ENCODE measurements around the gene SPG7. TPM values are rescaled to one million over a fixed set of nuclear protein-coding genes. Genes with fewer than 3 reads are reported as not detected.

SPG7 gene
- total and polyA plus RNA-seq, 9 of the 15 experiments (the other 6 are each of a cell fraction or from before 2014, with no cell fraction given) = 5.8 to 89.1 (median 49.4) TPM

GRCh38 chr16:89548344-89549006 lies 40.3 kb downstream of the SPG7 start:
- no TSS peak for BruUV-seq (replicated peaks)
- H3K36me3 ChIP-seq (ENCODE audit: control insufficient read depth, insufficient read depth, low read length) = peaks cover 89% of the 10 kb centered on the region; the same call in 2 of the 3 replicates
- 91% methylated on average over 28 of the region's 28 CpGs for WGBS (ENCODE audit: insufficient coverage, low coverage, missing lambda C conversion rate)
- TF ChIP-seq KLF10 (CRISPR knock-in tag; IDR thresholded peaks at IDR 0.05) = no peak
- no peak for TF ChIP-seq ZNF347 (CRISPR knock-in tag; IDR thresholded peaks at IDR 0.05; ENCODE audit: low read depth)
- TF ChIP-seq BHLHE40 (IDR thresholded peaks at IDR 0.05; ENCODE audit: low read length) = no peak
- no peak for TF ChIP-seq SIN3B (IDR thresholded peaks at IDR 0.05; ENCODE audit: low read depth)
- no peak for TF ChIP-seq SLC30A9 (CRISPR knock-in tag; IDR thresholded peaks at IDR 0.05)
- TF ChIP-seq MTF1 (CRISPR knock-in tag; IDR thresholded peaks at IDR 0.05; ENCODE audit: borderline replicate concordance) = no peak
- TF ChIP-seq HNRNPH1 (optimal IDR thresholded peaks at IDR 0.05; ENCODE audit: low read depth, low read length) = no peak
- TF ChIP-seq HDAC1 (IDR thresholded peaks at IDR 0.05) = no peak
- no peak for TF ChIP-seq MEF2D (tag; conservative IDR thresholded peaks at IDR 0.05; ENCODE audit: low read depth)
- no peak for TF ChIP-seq LEF1 (IDR thresholded peaks at IDR 0.05)
- TF ChIP-seq NKRF (IDR thresholded peaks at IDR 0.05; ENCODE audit: borderline replicate concordance) = no peak
- TF ChIP-seq SMAD2 (IDR thresholded peaks at IDR 0.05; ENCODE audit: low read depth, low read length) = no peak
- TF ChIP-seq NCOA2 (IDR thresholded peaks at IDR 0.05; ENCODE audit: partially characterized antibody in 2 of 2) = no peak
- no peak for TF ChIP-seq ZNF695 (CRISPR knock-in tag; IDR thresholded peaks at IDR 0.05)
- no peak for TF ChIP-seq IFI16 (CRISPR knock-in tag; IDR thresholded peaks at IDR 0.05)
- TF ChIP-seq ZBTB33 (CRISPR knock-in tag; IDR thresholded peaks at IDR 0.05) = no peak
- no peak for TF ChIP-seq ZNF12 (CRISPR knock-in tag; IDR thresholded peaks at IDR 0.05)
- no peak for TF ChIP-seq RNF219 (CRISPR knock-in tag; IDR thresholded peaks at IDR 0.05)

More at GRCh38 chr16:89548344-89549006, 40.3 kb downstream of the SPG7 start:
- Histone ChIP-seq H3K79me2 (ENCODE audit: control insufficient read depth, insufficient read depth, low read length) (no peaks in the 10 kb centered on the region), H3K27me3 (ENCODE audit: control insufficient read depth in 2 of 2, insufficient read depth in 2 of 2, low read length in 2 of 2) (no peaks in the 10 kb centered on the region), H3K9ac (ENCODE audit: insufficient read depth in 1 of 2, low read depth in 2 of 2, low read length in 2 of 2) (0 out of 4 replicates have a peak overlapping the region, but pooled peaks of 1 of the 2 experiments have one; percentile 54), H3K9me1 (ENCODE audit: control insufficient read depth, insufficient read depth, low read length) (peaks cover 2% of the 10 kb centered on the region), H4K20me1 (replicated peaks; ENCODE audit: control insufficient read depth, insufficient read depth, low read length) (no peaks in the 10 kb centered on the region; the same call in 1 of the 2 replicates), H3K4me3 (no peak overlapping the region), H2AFZ (ENCODE audit: low read depth, low read length) (no peak overlapping the region), H3K4me1 (replicated peaks in 1 of 2; ENCODE audit: control insufficient read depth in 2 of 2, insufficient read depth in 2 of 2, low read length in 2 of 2) (peaks cover 0 to 2% of the 10 kb centered on the region in 2 experiments; a peak in 1 of 5 replicates), H3K27ac (ENCODE audit: extremely low read depth, low read depth, low read length) (no peak overlapping the region), H3K9me3 (replicated peaks; ENCODE audit: control insufficient read depth, insufficient read depth, low read depth, low read length) (no peaks in the 10 kb centered on the region), H3K4me2 (ENCODE audit: insufficient read depth, low read length) (no peak overlapping the region)
- FAIRE-seq = no peak
- no peak for DNase-seq (ENCODE audit: extremely low read depth in 1 of 4, low spot score in 3 of 4)
- intact Hi-C loops (cut with micrococcal nuclease) = no loop called here
- POLR2A ChIA-PET = no interaction called here
- CTCF ChIA-PET (ENCODE audit: low intra/inter-chr PET ratio) = no interaction called here
- in situ Hi-C loops (cut with MboI) = no loop called here
- ATAC-seq = no peak
